Vagina (tissue), 2 donors: ENCODE measurements around the gene TPRG1L. TPM values are rescaled to one million over a fixed set of nuclear protein-coding genes. Genes with fewer than 3 reads are reported as not detected.
A peak's percentile ranks its signal among the peaks of the same experiment; 100 is the strongest.

Experiments used
- DNase-seq, 2 donors: peaks; one replicate each; pipeline ENCODE4 v3.0.0-alpha.2; 2017; ENCODE audit errors: extremely low spot score in 2 of 2
- H3K27ac ChIP-seq: fragments of 200-600 bp; sonication (generic); one replicate; pipeline ENCODE4 v1.5.1; 2019
- H3K27me3 ChIP-seq: fragments of 200-600 bp; sonication (generic); one replicate; pipeline ENCODE4 v1.5.1; 2019
- H3K36me3 ChIP-seq, 2 donors: fragments of 200-600 bp; sonication (generic); one replicate each; pipeline ENCODE4 v1.5.1; 2017 to 2019
- H3K4me1 ChIP-seq: fragments of 200-600 bp; sonication (generic); one replicate; pipeline ENCODE4 v1.5.1; 2019
- H3K4me3 ChIP-seq, 2 donors: fragments of 200-600 bp; sonication (generic); 1 replicate in 1 of 2; 2 replicates in 1 of 2; pipeline ENCODE4 v1.5.1; 2016 to 2019
- H3K9me3 ChIP-seq: fragments of 200-600 bp; sonication (generic); one replicate; pipeline ENCODE4 v1.5.1; 2019
- POLR2A ChIP-seq, 2 donors: fragments of 450-650 bp; IDR thresholded peaks; one replicate each; pipeline ENCODE4 v1.6.1; 2017; ENCODE audit warnings: antibody characterized with exemption in 2 of 2, mild to moderate bottlenecking in 2 of 2, moderate library complexity in 2 of 2
- POLR2AphosphoS5 ChIP-seq, 2 donors: sonication (generic); formaldehyde crosslinking; IDR thresholded peaks; one replicate each; pipeline ENCODE4 v1.9.0; 2017; ENCODE audit warnings: antibody characterized with exemption in 2 of 2, mild to moderate bottlenecking in 2 of 2, low read depth in 1 of 2; ENCODE audit not compliant: insufficient read depth in 1 of 2
- intact Hi-C: fragments of 100-400 bp; cut with DNase I; formaldehyde crosslinking; loops from one replicate; pipeline ENCODE4 v1.15.1; 2023
- total RNA-seq: library from RNA; depleted of rRNA; stranded (reverse); fragments of >200 nt; gene quantifications from one replicate; pipeline ENCODE4 v1.2.3, GENCODE V29; 2016
- TF ChIP-seq, protein P1 (sequence below), 3 experiments: fragments of 450-650 bp in 2 of 3; fragments of 200-600 bp in 1 of 3; sonication (generic) in 1 of 3; IDR thresholded peaks; one replicate each; pipeline ENCODE4 v1.5.1; 2017 to 2019; ENCODE audit warnings: antibody characterized with exemption in 3 of 3, mild to moderate bottlenecking in 2 of 3, moderate library complexity in 2 of 3

Gene TPRG1L
- total RNA-seq, 1 donor from 2014 or later = 44.9 TPM

DNA sequence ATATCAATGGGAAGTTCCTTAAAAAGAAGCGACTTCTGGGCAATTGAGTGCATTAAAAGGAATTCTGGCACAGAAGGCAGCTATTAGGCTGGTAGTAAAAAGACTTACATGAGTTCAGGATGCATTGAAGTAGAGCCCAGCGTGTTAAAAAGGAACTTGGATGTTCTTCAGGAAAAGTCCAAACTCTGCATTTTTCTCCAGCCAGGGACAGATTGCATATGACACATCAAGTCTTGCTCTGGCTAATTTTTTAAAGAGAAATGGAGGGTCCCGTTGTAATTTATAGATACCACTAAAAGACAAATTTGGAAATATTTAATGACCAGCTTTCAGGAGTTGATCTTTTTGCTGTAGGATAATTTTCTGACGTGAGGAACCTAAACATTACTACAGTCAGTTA lies 1.2 kb downstream of the TPRG1L start:
- Histone ChIP-seq H3K27me3 (no peaks in the 10 kb centered on the region), H3K9me3 (no peaks in the 10 kb centered on the region), H3K36me3 (peaks cover 0 to 33% of the 10 kb centered on the region in 2 donors), H3K27ac (no peak overlapping the region), H3K4me1 (peaks cover 38% of the 10 kb centered on the region), H3K4me3 (peak overlapping the region; percentile 94 to 99)
- intact Hi-C loops = no loop called here
- TF ChIP-seq POLR2AphosphoS5 (IDR thresholded peaks at IDR 0.05; ENCODE audit: insufficient read depth in 1 of 2, low read depth in 1 of 2) = no peak
- no peak for TF ChIP-seq POLR2A (IDR thresholded peaks at IDR 0.05)
- TF ChIP-seq, protein P1, sequence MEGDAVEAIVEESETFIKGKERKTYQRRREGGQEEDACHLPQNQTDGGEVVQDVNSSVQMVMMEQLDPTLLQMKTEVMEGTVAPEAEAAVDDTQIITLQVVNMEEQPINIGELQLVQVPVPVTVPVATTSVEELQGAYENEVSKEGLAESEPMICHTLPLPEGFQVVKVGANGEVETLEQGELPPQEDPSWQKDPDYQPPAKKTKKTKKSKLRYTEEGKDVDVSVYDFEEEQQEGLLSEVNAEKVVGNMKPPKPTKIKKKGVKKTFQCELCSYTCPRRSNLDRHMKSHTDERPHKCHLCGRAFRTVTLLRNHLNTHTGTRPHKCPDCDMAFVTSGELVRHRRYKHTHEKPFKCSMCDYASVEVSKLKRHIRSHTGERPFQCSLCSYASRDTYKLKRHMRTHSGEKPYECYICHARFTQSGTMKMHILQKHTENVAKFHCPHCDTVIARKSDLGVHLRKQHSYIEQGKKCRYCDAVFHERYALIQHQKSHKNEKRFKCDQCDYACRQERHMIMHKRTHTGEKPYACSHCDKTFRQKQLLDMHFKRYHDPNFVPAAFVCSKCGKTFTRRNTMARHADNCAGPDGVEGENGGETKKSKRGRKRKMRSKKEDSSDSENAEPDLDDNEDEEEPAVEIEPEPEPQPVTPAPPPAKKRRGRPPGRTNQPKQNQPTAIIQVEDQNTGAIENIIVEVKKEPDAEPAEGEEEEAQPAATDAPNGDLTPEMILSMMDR (IDR thresholded peaks at IDR 0.05) = no peak
- no peak for DNase-seq

DNA sequence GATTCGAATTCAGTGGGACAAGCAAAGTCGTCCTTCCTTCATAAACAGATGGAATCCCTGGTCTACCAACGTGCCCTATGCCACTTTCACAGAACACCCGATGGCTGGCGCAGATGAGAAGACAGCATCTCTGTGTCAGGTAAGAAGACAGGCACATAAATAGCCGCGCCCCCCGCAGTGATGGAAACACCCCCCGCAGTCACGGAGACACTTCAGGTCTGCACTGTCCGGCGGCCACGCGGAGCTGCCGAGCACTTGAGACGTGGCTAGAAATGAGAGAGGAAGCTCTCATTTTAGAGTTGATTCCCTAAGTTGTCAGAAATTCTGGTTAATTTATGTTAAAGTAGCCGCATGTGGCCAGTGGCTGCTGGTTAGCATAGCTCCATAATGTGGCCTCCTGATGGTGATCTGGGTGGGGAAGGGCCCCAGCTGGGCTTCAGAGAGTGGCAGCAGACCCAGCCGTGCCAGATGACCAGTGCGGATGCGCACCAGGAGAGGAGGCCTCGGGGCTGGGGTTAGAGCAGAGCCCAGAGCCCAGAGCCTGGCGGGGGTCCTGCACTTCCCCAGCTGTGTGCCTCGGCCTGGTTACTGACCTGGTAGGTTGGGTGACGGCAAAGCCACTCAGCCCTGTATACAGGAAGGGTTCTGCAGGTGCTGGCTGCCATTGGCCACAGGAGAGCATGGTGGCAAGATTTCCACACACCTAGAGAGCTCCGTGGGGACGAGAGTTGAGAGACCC lies 2.9 kb downstream of the TPRG1L start:
- intact Hi-C loops = no loop called here
- Histone ChIP-seq H3K36me3 (peaks cover 0 to 37% of the 10 kb centered on the region in 2 donors), H3K4me3 (no peak overlapping the region), H3K27me3 (no peaks in the 10 kb centered on the region), H3K4me1 (peaks cover 34% of the 10 kb centered on the region), H3K9me3 (no peaks in the 10 kb centered on the region), H3K27ac (no peak overlapping the region)
- DNase-seq = no peak
- TF ChIP-seq POLR2A (IDR thresholded peaks at IDR 0.05) = no peak
- TF ChIP-seq POLR2AphosphoS5 (IDR thresholded peaks at IDR 0.05; ENCODE audit: insufficient read depth in 1 of 2, low read depth in 1 of 2) = no peak
- TF ChIP-seq, protein P1 (IDR thresholded peaks at IDR 0.05) = no peak

GRCh38 chr1:3628445-3628844 lies 3.6 kb downstream of the TPRG1L start:
- intact Hi-C loops = no loop called here
- no peaks in the 10 kb centered on the region for H3K27me3 ChIP-seq
- TF ChIP-seq, protein P1 (IDR thresholded peaks at IDR 0.05) = no peak
- no peak for TF ChIP-seq POLR2AphosphoS5 (IDR thresholded peaks at IDR 0.05; ENCODE audit: insufficient read depth in 1 of 2, low read depth in 1 of 2)
- TF ChIP-seq POLR2A (IDR thresholded peaks at IDR 0.05) = no peak
- H3K27ac ChIP-seq = no peak overlapping the region
- no peaks in the 10 kb centered on the region for H3K9me3 ChIP-seq
- no peak overlapping the region for H3K4me3 ChIP-seq
- no peak for DNase-seq
- peaks cover 26% of the 10 kb centered on the region for H3K4me1 ChIP-seq
- peaks cover 0 to 45% of the 10 kb centered on the region in 2 donors for H3K36me3 ChIP-seq

DNA sequence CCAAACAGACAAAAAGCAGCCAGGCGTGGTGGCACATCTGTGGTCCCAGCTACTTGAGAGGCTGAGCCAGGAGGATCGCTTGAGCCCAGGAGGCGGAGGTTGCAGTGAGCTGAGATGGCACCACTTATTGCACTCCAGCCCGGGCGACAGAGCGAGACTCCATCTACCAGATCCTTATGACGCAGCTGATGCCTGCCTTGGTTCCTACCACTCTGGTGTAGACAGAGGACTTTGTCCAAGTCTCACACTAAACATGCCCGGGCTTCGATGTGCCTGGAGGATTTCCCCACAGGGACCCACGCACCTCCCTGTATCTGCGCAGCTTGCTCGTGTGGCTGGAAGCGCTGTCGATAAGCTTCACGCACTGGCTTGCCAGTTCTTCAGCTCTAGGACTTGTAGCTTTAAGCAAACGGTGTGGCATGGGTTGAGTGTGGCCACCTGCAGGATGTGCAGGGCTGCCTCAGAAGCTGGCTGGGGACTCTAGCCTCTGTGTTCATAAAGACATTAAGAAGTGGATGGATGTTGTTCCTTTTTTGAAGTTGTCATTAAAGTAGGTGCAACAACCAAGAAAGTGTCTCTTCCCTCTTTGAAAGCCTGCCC lies 4.8 kb downstream of the TPRG1L start:
- intact Hi-C loops = no loop called here
- no peaks in the 10 kb centered on the region for H3K9me3 ChIP-seq
- TF ChIP-seq, protein P1 (IDR thresholded peaks at IDR 0.05) = no peak
- TF ChIP-seq POLR2A (IDR thresholded peaks at IDR 0.05) (no peak), POLR2AphosphoS5 (IDR thresholded peaks at IDR 0.05; ENCODE audit: insufficient read depth in 1 of 2, low read depth in 1 of 2) (no peak)

DNA sequence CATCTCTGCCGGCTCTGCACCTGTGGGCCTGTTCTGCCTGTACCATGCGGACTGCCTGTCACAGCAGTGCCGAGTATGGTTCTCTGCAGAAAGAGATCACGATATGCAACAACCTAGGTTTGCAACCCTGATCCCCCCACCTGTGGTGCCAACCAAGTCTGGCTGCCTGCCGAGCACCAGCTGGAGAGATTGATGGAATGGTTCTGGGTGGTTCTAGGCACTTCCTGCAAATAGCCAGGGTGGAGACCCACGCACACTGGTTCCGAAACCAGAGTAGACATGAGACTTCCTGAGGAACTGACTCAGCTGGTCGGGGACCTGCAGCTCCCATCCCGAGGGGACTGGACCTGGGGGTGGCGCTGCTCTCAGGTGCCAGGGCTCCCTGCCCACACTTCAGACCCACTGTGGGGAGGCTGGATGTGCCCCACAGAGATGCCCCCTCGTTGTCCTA lies 5.4 kb downstream of the TPRG1L start:
- peaks cover 0 to 62% of the 10 kb centered on the region in 2 donors for H3K36me3 ChIP-seq

More for the DNA sequence above, 4.8 kb downstream of the TPRG1L start:
- no peak overlapping the region for H3K27ac ChIP-seq
- no peak for DNase-seq
- H3K27me3 ChIP-seq = no peaks in the 10 kb centered on the region
- peaks cover 17% of the 10 kb centered on the region for H3K4me1 ChIP-seq
- no peak overlapping the region for H3K4me3 ChIP-seq
- H3K36me3 ChIP-seq = peaks cover 0 to 57% of the 10 kb centered on the region in 2 donors

More for the DNA sequence above, 5.4 kb downstream of the TPRG1L start:
- no peak overlapping the region for H3K27ac ChIP-seq
- H3K27me3 ChIP-seq = no peaks in the 10 kb centered on the region
- H3K9me3 ChIP-seq = no peaks in the 10 kb centered on the region
- intact Hi-C loops = no loop called here
- no peak for DNase-seq
- H3K4me1 ChIP-seq = peaks cover 17% of the 10 kb centered on the region
- H3K4me3 ChIP-seq = no peak overlapping the region
- TF ChIP-seq POLR2AphosphoS5 (IDR thresholded peaks at IDR 0.05; ENCODE audit: insufficient read depth in 1 of 2, low read depth in 1 of 2) (no peak), POLR2A (IDR thresholded peaks at IDR 0.05) (no peak)
- TF ChIP-seq, protein P1 (IDR thresholded peaks at IDR 0.05) = no peak
